ENCODE results near the gene MARCKS.
A peak's percentile ranks its signal among the peaks of the same experiment; 100 is the strongest.

Gene MARCKS

DNA sequence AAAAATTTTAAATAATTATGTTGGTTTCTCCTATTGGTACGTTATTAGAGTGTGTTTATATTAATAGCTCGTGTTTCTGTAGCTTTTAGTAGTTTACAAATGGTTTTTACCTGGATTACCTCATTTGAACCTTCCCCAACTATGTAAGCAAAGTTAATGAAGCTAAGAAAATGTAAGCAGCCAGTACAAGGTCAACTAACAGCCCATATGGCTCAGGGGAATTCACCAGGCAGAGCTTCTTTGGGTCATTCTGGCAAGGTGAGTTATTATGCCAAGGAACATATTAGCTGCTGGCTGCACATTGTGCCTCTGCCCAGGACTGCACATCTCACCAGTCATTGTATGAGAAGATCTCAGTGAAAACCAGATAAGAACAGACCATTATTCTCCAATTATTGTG is 27.0 kb upstream of the MARCKS start:
- DNase-seq (ENCODE audit: low spot score) = no peak
- Mint-ChIP-seq H3K4me1 (ENCODE audit: low read depth) (no peaks in the 10 kb centered on the region), H3K9me3 (no peaks in the 10 kb centered on the region), H3K27me3 (ENCODE audit: low read depth) (peaks cover 5% of the 10 kb centered on the region), H3K4me3 (no peak overlapping the region), H3K36me3 (ENCODE audit: low read depth) (no peaks in the 10 kb centered on the region), H3K27ac (no peak overlapping the region)

DNA sequence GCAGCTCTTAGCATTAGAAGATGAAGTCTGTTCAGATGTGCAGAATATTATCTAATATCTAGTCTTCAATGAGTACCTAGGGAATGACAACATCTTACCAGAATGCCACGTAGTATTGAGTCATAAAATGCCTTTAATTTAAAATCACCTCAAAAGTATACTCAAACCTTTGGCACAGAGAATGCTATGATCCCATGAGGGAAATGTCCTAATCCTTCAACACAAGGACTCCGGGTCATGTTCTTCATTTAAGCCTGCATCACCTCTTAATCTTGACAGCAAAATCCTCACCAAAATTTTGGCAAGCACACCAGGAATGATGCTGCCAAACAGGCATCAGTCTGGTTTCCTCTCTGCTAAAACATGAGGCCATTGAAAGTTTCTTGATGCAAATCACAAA is 23.6 kb upstream of the MARCKS start:
- H3K4me3 Mint-ChIP-seq = no peak overlapping the region
- no peaks in the 10 kb centered on the region for H3K36me3 Mint-ChIP-seq (ENCODE audit: low read depth)
- peaks cover 4% of the 10 kb centered on the region for H3K27me3 Mint-ChIP-seq (ENCODE audit: low read depth)
- H3K9me3 Mint-ChIP-seq = no peaks in the 10 kb centered on the region
- no peaks in the 10 kb centered on the region for H3K4me1 Mint-ChIP-seq (ENCODE audit: low read depth)
- no peak overlapping the region for H3K27ac Mint-ChIP-seq
- no peak for DNase-seq (ENCODE audit: low spot score)

DNA sequence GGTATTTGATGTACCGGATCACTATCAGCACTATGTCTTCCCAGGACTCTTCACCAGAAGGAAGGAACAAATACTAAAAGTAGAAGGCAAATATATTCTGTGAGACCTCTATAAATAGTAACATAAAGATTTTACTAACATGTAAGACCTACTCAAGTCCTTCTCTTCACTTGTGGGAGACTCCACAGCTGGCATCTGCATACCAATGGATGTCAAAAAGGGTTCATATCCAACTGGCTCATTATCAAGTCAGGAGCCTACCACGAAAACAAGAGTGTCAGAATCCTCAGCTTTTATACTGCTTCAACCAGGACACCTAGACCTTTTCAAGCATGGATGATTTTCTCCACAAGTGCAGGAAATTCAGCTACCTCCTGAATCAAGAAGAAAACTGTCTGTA is 20.0 kb upstream of the MARCKS start:
- no peaks in the 10 kb centered on the region for H3K9me3 Mint-ChIP-seq

DNA sequence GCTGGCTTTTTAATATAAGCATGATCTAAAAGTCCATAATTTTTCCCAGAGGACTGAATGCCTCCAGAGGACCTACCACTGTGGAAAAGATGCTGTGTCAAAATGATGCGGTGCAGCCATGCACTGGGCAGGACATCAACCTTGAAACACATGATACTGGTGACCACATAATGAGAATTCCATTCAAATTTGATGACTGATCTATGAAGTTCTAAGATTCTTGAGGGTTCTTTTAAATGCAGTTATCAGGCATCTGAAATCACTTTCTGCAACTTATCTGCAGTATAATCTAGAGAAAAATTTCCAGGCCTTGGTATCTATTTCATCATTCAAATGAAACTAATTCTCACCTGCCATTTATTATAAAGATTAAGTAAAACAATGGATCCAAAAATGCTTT is 15.0 kb upstream of the MARCKS start:
- no peaks in the 10 kb centered on the region for H3K36me3 Mint-ChIP-seq (ENCODE audit: low read depth)

More for the DNA sequence above, 20.0 kb upstream of the MARCKS start:
- Mint-ChIP-seq H3K27ac (no peak overlapping the region), H3K27me3 (ENCODE audit: low read depth) (peaks cover 8% of the 10 kb centered on the region), H3K36me3 (ENCODE audit: low read depth) (no peaks in the 10 kb centered on the region), H3K4me3 (no peak overlapping the region), H3K4me1 (ENCODE audit: low read depth) (no peaks in the 10 kb centered on the region)
- no peak for DNase-seq (ENCODE audit: low spot score)

DNA sequence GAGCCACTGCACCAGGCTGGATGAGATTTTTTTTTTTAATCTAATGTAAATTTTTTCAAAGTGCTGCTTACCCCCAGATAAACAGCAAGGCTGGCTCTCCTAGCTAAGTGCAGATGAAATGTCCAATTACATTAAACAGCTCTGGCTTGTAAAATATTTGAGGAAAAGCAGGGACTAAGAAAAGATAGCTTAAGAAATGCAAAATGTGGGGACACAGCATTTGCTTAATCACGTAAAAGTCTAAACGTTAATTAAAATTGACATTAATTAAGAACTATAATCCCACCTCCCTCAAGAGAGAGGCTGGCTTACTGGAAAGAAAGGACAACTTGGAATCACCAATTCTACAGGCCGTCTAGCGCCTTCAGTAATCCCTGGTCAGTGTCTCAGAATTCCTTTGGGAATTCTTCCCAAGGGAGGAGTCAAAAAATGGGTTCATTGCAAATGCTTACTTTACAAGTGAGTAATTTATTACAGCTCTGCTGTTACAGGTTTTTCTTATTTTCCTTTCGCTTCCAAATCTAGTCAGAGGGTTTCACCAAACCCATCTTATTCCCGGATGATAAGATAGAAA is 13.6 kb upstream of the MARCKS start:
- H3K4me3 Mint-ChIP-seq = no peak overlapping the region
- DNase-seq (ENCODE audit: low spot score) = no peak
- H3K27me3 Mint-ChIP-seq (ENCODE audit: low read depth) = peaks cover 17% of the 10 kb centered on the region
- no peaks in the 10 kb centered on the region for H3K36me3 Mint-ChIP-seq (ENCODE audit: low read depth)
- H3K27ac Mint-ChIP-seq = no peak overlapping the region
- no peaks in the 10 kb centered on the region for H3K9me3 Mint-ChIP-seq
- no peaks in the 10 kb centered on the region for H3K4me1 Mint-ChIP-seq (ENCODE audit: low read depth)

More for the DNA sequence above, 15.0 kb upstream of the MARCKS start:
- Mint-ChIP-seq H3K27me3 (ENCODE audit: low read depth) (peaks cover 14% of the 10 kb centered on the region), H3K27ac (no peak overlapping the region), H3K4me1 (ENCODE audit: low read depth) (no peaks in the 10 kb centered on the region), H3K9me3 (no peaks in the 10 kb centered on the region), H3K4me3 (no peak overlapping the region)
- no peak for DNase-seq (ENCODE audit: low spot score)

DNA sequence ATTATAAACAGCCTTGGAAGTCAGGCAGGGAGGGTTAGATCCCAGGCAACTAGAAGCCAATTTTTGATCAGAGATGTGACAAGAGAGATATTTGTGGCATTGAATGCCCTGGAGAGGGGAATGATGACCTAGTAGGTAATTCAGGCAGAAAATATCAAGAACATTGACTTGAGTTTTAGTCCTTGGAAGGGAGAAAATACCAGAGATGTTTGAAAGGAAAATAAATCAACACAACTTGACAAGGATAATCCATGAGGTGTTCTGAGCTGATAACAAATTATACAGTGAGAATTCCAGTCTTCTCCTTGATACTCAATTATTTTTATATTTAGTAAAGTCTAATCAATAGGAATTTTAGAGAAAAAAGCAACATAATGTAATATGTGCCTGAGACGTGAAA is 10.6 kb upstream of the MARCKS start:
- Mint-ChIP-seq H3K27me3 (ENCODE audit: low read depth) (peaks cover 24% of the 10 kb centered on the region), H3K36me3 (ENCODE audit: low read depth) (no peaks in the 10 kb centered on the region), H3K4me1 (ENCODE audit: low read depth) (no peaks in the 10 kb centered on the region), H3K27ac (no peak overlapping the region), H3K9me3 (no peaks in the 10 kb centered on the region), H3K4me3 (no peak overlapping the region)
- no peak for DNase-seq (ENCODE audit: low spot score)

DNA sequence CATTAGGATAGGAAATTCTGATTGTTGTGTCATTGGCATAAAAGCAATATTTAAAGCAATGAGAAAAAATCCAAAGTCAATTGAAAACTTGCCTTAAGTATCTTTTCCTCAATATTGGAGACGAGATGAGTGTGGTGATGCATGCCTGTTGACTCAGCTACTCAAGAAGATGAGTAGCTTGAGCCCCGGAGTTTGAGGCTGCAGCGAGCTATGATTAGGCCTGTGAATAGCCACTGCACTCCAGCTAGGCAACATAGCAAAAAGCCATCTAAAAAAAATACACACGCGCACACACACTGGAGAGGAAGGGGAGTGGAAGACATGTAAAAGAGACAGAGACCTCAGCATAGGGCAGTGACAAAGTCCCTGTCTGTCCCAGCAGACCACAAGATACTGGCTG is 9.7 kb upstream of the MARCKS start:
- no peak overlapping the region for H3K27ac Mint-ChIP-seq
- no peaks in the 10 kb centered on the region for H3K9me3 Mint-ChIP-seq
- no peaks in the 10 kb centered on the region for H3K36me3 Mint-ChIP-seq (ENCODE audit: low read depth)
- H3K4me3 Mint-ChIP-seq = no peak overlapping the region
- H3K27me3 Mint-ChIP-seq (ENCODE audit: low read depth) = peaks cover 30% of the 10 kb centered on the region
- DNase-seq (ENCODE audit: low spot score) = no peak
- no peaks in the 10 kb centered on the region for H3K4me1 Mint-ChIP-seq (ENCODE audit: low read depth)

DNA sequence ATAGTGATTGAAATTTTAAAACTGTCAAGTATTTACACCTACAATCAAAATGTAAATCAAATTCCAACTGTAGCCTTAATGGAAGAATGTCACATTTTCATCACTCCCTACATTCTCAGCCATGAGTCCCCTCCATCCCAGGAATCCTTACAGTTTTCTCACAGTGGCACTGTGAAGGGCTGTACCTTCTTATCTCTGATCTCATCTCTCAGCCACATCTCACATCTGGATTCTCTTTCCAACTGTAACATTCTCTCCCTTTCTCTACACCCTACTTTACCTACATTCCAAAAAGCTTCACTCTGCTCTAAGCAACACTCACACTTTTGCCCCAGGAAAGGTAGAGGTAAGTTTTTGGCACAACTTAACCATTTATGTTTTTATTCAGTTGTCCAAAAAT is 8.9 kb upstream of the MARCKS start:
- Mint-ChIP-seq H3K27me3 (ENCODE audit: low read depth) (peaks cover 37% of the 10 kb centered on the region), H3K36me3 (ENCODE audit: low read depth) (no peaks in the 10 kb centered on the region), H3K4me3 (no peak overlapping the region), H3K27ac (no peak overlapping the region), H3K9me3 (no peaks in the 10 kb centered on the region), H3K4me1 (ENCODE audit: low read depth) (no peaks in the 10 kb centered on the region)
- DNase-seq (ENCODE audit: low spot score) = no peak

DNA sequence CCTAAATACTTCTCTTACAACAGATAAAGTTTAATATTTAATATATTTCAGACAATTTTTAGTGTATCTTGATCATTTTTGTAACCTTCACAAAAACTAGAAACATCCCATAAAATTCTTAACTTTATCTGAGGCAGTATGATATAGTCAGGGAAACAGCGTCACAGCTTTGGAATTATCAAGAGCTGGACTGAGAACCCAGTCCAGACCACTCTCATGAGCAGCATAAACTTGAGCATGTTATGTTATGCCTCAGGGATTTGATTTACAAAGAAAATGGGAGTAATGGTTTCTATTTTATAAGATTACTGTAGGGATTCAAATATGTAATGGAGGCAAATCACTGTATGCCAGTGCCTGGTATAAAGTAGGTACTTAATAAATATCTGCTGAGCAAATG is 8.3 kb upstream of the MARCKS start:
- no peaks in the 10 kb centered on the region for H3K4me1 Mint-ChIP-seq (ENCODE audit: low read depth)
- no peak overlapping the region for H3K27ac Mint-ChIP-seq
- DNase-seq (ENCODE audit: low spot score) = no peak
- H3K27me3 Mint-ChIP-seq (ENCODE audit: low read depth) = peaks cover 42% of the 10 kb centered on the region
- no peak overlapping the region for H3K4me3 Mint-ChIP-seq
- H3K9me3 Mint-ChIP-seq = no peaks in the 10 kb centered on the region
- no peaks in the 10 kb centered on the region for H3K36me3 Mint-ChIP-seq (ENCODE audit: low read depth)

DNA sequence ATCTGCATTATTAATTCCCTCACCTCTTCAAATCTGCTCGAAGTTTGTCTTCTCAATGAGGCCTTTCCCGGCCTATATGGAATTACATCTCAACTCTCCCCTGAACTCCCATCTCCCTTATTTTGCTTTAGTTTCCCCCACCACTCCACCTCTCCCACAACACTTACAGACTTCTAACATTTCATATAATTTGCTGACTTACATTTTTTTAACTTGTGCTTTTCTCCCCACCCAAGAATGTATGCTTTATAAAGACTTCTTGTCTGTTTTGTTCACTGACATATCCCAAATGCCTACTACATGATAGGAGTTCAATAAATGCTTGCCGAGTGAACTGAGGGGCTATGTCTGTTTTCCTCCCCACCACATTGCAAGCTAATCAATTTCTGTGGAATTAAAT is 3.9 kb upstream of the MARCKS start:
- H3K27ac Mint-ChIP-seq = no peak overlapping the region
- no peaks in the 10 kb centered on the region for H3K9me3 Mint-ChIP-seq
- peaks cover 13% of the 10 kb centered on the region for H3K4me1 Mint-ChIP-seq (ENCODE audit: low read depth)
- H3K36me3 Mint-ChIP-seq (ENCODE audit: low read depth) = no peaks in the 10 kb centered on the region
- peaks cover 51% of the 10 kb centered on the region for H3K27me3 Mint-ChIP-seq (ENCODE audit: low read depth)
- DNase-seq (ENCODE audit: low spot score) = no peak
- H3K4me3 Mint-ChIP-seq = no peak overlapping the region

DNA sequence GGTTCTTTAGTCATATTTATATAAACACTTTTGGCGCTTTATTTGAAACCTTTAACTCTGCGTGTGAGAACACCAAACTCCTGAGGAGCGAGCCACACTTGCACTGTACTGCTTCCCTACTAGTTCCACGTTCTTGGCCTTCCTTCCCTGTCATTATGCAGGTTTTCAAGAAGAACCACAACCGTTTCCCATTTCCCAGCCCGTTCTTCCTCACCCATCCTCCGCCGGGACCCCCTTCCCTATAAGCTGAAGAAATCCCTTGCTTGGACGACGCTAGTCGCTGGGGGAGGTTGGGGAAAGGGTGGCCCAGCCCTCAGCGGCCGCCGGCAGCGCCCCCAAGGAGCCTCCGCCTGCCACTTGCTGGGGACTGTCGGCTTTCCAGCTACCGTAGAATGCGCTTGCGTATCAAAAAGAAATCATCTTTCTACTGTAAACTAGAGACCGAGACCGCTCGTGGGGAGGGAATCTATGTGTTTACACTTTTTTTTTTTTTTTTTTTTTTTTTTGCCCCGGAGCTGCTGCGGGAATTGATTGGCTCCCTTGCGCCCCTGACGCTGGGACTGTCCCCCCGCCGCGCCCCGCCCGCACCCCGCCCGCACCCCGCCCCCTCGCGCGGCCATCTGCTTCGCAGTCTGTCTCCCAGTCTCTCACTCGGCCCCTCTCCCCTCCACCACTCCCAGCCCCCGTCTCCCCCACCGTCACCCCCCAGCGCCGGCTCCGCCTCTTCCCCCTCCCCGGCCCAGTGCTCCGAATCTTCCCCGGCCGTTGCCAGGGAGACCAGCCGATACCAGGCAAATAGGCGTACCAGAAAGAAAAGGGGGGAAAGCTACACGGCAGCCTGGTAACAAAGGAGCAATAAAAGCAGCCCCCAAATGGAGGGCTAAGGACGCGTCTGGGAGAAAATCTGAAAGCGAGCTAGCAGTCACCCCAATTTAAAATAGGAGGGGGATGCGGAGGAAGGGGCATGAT is 2.3 kb upstream of the MARCKS start:
- Mint-ChIP-seq H3K27ac (no peak overlapping the region), H3K27me3 (ENCODE audit: low read depth) (peaks cover 45% of the 10 kb centered on the region), H3K4me3 (peak overlapping the region; percentile 36), H3K4me1 (ENCODE audit: low read depth) (peaks cover 13% of the 10 kb centered on the region), H3K36me3 (ENCODE audit: low read depth) (no peaks in the 10 kb centered on the region), H3K9me3 (no peaks in the 10 kb centered on the region)
- no peak for DNase-seq (ENCODE audit: low spot score)

DNA sequence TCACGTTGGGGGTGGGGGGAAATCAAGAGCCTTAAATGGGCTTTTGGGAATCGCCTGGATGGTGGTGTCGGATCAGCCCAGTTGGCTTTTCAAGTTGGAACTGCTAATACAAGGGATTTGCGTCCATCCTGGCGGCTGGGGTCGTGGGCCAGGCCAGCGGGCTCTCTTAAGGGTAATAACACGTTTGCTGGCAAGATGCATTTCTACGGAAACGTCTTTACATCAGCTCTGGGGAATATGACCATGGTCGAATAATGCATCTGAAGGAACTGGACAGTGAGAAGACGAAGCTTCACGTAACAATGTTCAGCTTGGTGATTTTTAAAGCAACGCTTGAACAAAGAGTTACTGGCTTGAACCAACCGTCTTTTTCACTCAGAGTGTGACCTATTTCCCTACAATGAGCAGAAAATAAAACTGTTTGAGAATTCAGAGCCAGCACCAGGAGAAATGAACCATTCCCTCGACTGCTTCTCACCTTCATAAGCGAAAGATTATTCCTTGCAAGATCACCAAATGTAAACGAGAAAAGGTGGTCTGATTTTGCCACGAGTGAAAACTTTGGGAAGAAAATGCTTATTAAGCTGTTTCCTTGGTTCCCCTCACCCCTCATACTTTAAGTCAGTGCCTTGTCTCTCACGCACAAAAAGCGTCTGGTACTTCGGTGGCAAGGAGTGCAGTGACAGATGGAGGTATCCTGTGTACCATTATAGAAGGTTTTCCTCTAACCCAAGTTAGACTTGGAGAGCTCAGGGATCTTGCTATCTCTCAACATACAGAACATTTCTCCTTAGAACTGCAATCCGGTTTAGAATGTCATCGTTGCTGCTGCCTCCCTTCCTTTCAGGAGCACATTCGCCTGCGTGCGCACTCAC is 1.4 kb upstream of the MARCKS start:
- Mint-ChIP-seq H3K27ac (no peak overlapping the region), H3K4me1 (ENCODE audit: low read depth) (peaks cover 13% of the 10 kb centered on the region), H3K9me3 (no peaks in the 10 kb centered on the region), H3K36me3 (ENCODE audit: low read depth) (no peaks in the 10 kb centered on the region), H3K4me3 (no peak overlapping the region), H3K27me3 (ENCODE audit: low read depth) (peaks cover 47% of the 10 kb centered on the region)
- DNase-seq (ENCODE audit: low spot score) = no peak

DNA sequence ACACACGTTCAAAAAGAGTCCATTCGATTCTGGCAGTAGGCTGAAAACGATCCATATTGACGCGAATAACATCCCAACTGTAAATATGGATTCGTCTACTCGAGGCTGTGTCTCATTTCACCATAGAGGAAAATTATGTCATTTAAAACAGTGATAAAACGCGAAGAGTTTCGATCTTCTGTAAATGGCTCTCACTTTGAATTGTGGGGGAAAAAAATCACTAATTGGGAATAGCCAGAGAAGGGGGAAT is 845 bp upstream of the MARCKS start:
- Mint-ChIP-seq H3K4me1 (ENCODE audit: low read depth) (peaks cover 13% of the 10 kb centered on the region), H3K4me3 (no peak overlapping the region), H3K27me3 (ENCODE audit: low read depth) (peaks cover 49% of the 10 kb centered on the region), H3K27ac (no peak overlapping the region), H3K36me3 (ENCODE audit: low read depth) (no peaks in the 10 kb centered on the region), H3K9me3 (no peaks in the 10 kb centered on the region)
- DNase-seq (ENCODE audit: low spot score) = no peak

Measured in T-helper 2 cell treated with Interferon-gamma antibody and Interleukin-4, amounts not matched to agents 5 μg/mL and 100 μg/mL, for 36 hours (primary cell).